PC-3 (cell line): ENCODE data around the gene NRG4.
"Not testable (repeated sequence)": the region's sequence is repeated elsewhere in the genome, so short reads cannot be mapped to it uniquely, and the experiment has no call there.

Source experiments
- CTCF ChIP-seq: fragments of 300-600 bp; sonication (generic); conservative IDR thresholded peaks from 2 replicates; pipeline ENCODE4 v1.5.1; 2017; ENCODE audit warnings: antibody characterized with exemption, low read depth, mild to moderate bottlenecking, low read length
- EZH2 ChIP-seq: fragments of 300-600 bp; sonication (generic); IDR thresholded peaks from one replicate; pipeline ENCODE4 v1.6.1; 2017; ENCODE audit warnings: antibody characterized with exemption, mild to moderate bottlenecking, low read length; ENCODE audit not compliant: unreplicated experiment

GRCh38 chr15:76054201-76054600 is 42.0 kb upstream of the NRG4 start:
- not testable (repeated sequence) for TF ChIP-seq CTCF, EZH2
